ENCODE measurements around the gene SH3GL1. TPM values are rescaled to one million over a fixed set of nuclear protein-coding genes. Genes with fewer than 3 reads are reported as not detected.
A peak's percentile ranks its signal among the peaks of the same experiment; 100 is the strongest.

The SH3GL1 gene
- total and polyA plus RNA-seq, 3 experiments from 2014 or later = 24.7 to 41.2 (median 39.8) TPM

- Mint-ChIP-seq H3K27me3 (no peaks in the 10 kb centered on the region), H3K4me3 (no peak overlapping the region), H3K4me1 (no peaks in the 10 kb centered on the region), H3K27ac (no peak overlapping the region), H3K9me3 (no peaks in the 10 kb centered on the region), H3K36me3 (peaks cover 0 to 28% (median 2%) of the 10 kb centered on the region in 3 donors)
- Histone ChIP-seq H3K27me3 (ENCODE audit: insufficient read depth, low read length, poor library complexity, severe bottlenecking) (no peaks in the 10 kb centered on the region), H3K9me3 (ENCODE audit: low read length) (no peaks in the 10 kb centered on the region), H3K27ac (ENCODE audit: low read depth, low read length) (no peak overlapping the region), H3K36me3 (ENCODE audit: insufficient read depth, low read length) (no peaks in the 10 kb centered on the region), H3K4me3 (ENCODE audit: low read length) (no peak overlapping the region), H3K4me1 (ENCODE audit: insufficient read depth, low read length) (no peaks in the 10 kb centered on the region)
- ChIA-PET POLR2A (no interaction called here), CTCF (no interaction called here)
- no peak for DNase-seq
Observed at GRCh38 chr19:4413588-4413987, 13.2 kb upstream of the SH3GL1 start.

GRCh38 chr19:4409123-4409933, 9.0 kb upstream of the SH3GL1 start:
- Histone ChIP-seq H3K36me3 (ENCODE audit: insufficient read depth, low read length) (no peaks in the 10 kb centered on the region), H3K27me3 (ENCODE audit: insufficient read depth, low read length, poor library complexity, severe bottlenecking) (no peaks in the 10 kb centered on the region), H3K4me1 (ENCODE audit: insufficient read depth, low read length) (no peaks in the 10 kb centered on the region), H3K4me3 (ENCODE audit: low read length) (no peak overlapping the region), H3K27ac (ENCODE audit: low read depth, low read length) (no peak overlapping the region), H3K9me3 (ENCODE audit: low read length) (no peaks in the 10 kb centered on the region)
- H3K4me1 Mint-ChIP-seq = peaks cover 0 to 6% (median 3%) of the 10 kb centered on the region in 3 donors
- ChIA-PET POLR2A (no interaction called here), CTCF (no interaction called here)
- no peaks in the 10 kb centered on the region for H3K9me3 Mint-ChIP-seq
- peak overlapping the region in 1 of 8 donors; percentile 77 for H3K27ac Mint-ChIP-seq
- H3K27me3 Mint-ChIP-seq = no peaks in the 10 kb centered on the region
- DNase-seq = no peak
- H3K4me3 Mint-ChIP-seq = no peak overlapping the region
- peaks cover 0 to 30% (median 4%) of the 10 kb centered on the region in 3 donors for H3K36me3 Mint-ChIP-seq

- no peaks in the 10 kb centered on the region for H3K9me3 Mint-ChIP-seq
- no peak overlapping the region for H3K27ac Mint-ChIP-seq
- peaks cover 18 to 28% (median 27%) of the 10 kb centered on the region in 3 donors for H3K4me1 Mint-ChIP-seq
- POLR2A ChIA-PET = interaction anchor here (0.7 kb wide), 1 partner anchor 159 kb away, joined by 7 read pairs; no protein-coding TSS in a partner anchor
- no peak for DNase-seq
- Histone ChIP-seq H3K36me3 (ENCODE audit: insufficient read depth, low read length) (no peaks in the 10 kb centered on the region), H3K9me3 (ENCODE audit: low read length) (no peaks in the 10 kb centered on the region), H3K27ac (ENCODE audit: low read depth, low read length) (no peak overlapping the region), H3K4me3 (ENCODE audit: low read length) (no peak overlapping the region), H3K4me1 (ENCODE audit: insufficient read depth, low read length) (peaks cover 12% of the 10 kb centered on the region), H3K27me3 (ENCODE audit: insufficient read depth, low read length, poor library complexity, severe bottlenecking) (no peaks in the 10 kb centered on the region)
- H3K27me3 Mint-ChIP-seq = no peaks in the 10 kb centered on the region
- CTCF ChIA-PET = no interaction called here
- no peak overlapping the region for H3K4me3 Mint-ChIP-seq
- H3K36me3 Mint-ChIP-seq = peaks cover 0 to 16% (median 2%) of the 10 kb centered on the region in 3 donors
Observed at GRCh38 chr19:4406626-4407025, 6.3 kb upstream of the SH3GL1 start.

GRCh38 chr19:4405977-4406376, 5.6 kb upstream of the SH3GL1 start:
- no peak overlapping the region for H3K27ac ChIP-seq (ENCODE audit: low read depth, low read length)
- H3K4me3 Mint-ChIP-seq = no peak overlapping the region
- peaks cover 0 to 16% (median 2%) of the 10 kb centered on the region in 3 donors for H3K36me3 Mint-ChIP-seq
- peak overlapping the region in 1 of 8 donors; percentile 42 for H3K27ac Mint-ChIP-seq
- CTCF ChIA-PET = no interaction called here
- no peaks in the 10 kb centered on the region for H3K9me3 ChIP-seq (ENCODE audit: low read length)
- no peak for DNase-seq
- H3K9me3 Mint-ChIP-seq = no peaks in the 10 kb centered on the region
- H3K4me3 ChIP-seq (ENCODE audit: low read length) = no peak overlapping the region
- H3K27me3 Mint-ChIP-seq = no peaks in the 10 kb centered on the region
- no peaks in the 10 kb centered on the region for H3K27me3 ChIP-seq (ENCODE audit: insufficient read depth, low read length, poor library complexity, severe bottlenecking)
- peaks cover 19% of the 10 kb centered on the region for H3K4me1 ChIP-seq (ENCODE audit: insufficient read depth, low read length)
- no peaks in the 10 kb centered on the region for H3K36me3 ChIP-seq (ENCODE audit: insufficient read depth, low read length)
- peaks cover 25 to 34% (median 34%) of the 10 kb centered on the region in 3 donors for H3K4me1 Mint-ChIP-seq
- POLR2A ChIA-PET = no interaction called here

- peak overlapping the region; percentile 80 to 92 (median 86) for H3K4me3 Mint-ChIP-seq
- Histone ChIP-seq H3K9me3 (ENCODE audit: low read length) (no peaks in the 10 kb centered on the region), H3K27ac (ENCODE audit: low read depth, low read length) (peak overlapping the region; percentile 89), H3K36me3 (ENCODE audit: insufficient read depth, low read length) (no peaks in the 10 kb centered on the region), H3K4me1 (ENCODE audit: insufficient read depth, low read length) (peaks cover 37% of the 10 kb centered on the region), H3K4me3 (ENCODE audit: low read length) (peak overlapping the region; percentile 85), H3K27me3 (ENCODE audit: insufficient read depth, low read length, poor library complexity, severe bottlenecking) (no peaks in the 10 kb centered on the region)
- POLR2A ChIA-PET = interaction anchor here (1.4 kb wide), 1 partner anchor 68 kb away, joined by 11 read pairs; the partner anchor contains the start of gene HDGFL2
- H3K27me3 Mint-ChIP-seq = no peaks in the 10 kb centered on the region
- H3K36me3 Mint-ChIP-seq = peaks cover 0 to 8% (median 2%) of the 10 kb centered on the region in 3 donors
- CTCF ChIA-PET = no interaction called here
- no peak for DNase-seq
- H3K4me1 Mint-ChIP-seq = peaks cover 41 to 55% (median 55%) of the 10 kb centered on the region in 3 donors
- peak overlapping the region; percentile 42 to 94 (median 82) for H3K27ac Mint-ChIP-seq
- no peaks in the 10 kb centered on the region for H3K9me3 Mint-ChIP-seq
Observed at GRCh38 chr19:4403005-4403761, 2.8 kb upstream of the SH3GL1 start.

- CTCF ChIA-PET = interaction anchor here (0.9 to 2.9 kb wide), 5 partner anchors 12 to 135 kb away, joined by 3 to 18 read pairs (median 9); partner anchors contain the start of genes MPND and STAP2
- peak within 1 kb of the TSS; percentile 95 to 100 (median 98) for H3K27ac Mint-ChIP-seq
- POLR2A ChIA-PET = interaction anchor here (0.7 to 1.4 kb wide), 6 partner anchors 21 to 156 kb away, joined by 3 to 11 read pairs (median 6); partner anchors contain the start of genes HDGFL2, MPND and YJU2
- H3K4me3 ChIP-seq (ENCODE audit: low read length) = peak within 1 kb of the TSS; percentile 85
- H3K4me1 ChIP-seq (ENCODE audit: insufficient read depth, low read length) = peaks cover 45% of the 10 kb centered on the region
- no peaks in the 10 kb centered on the region for H3K9me3 Mint-ChIP-seq
- peaks cover 44 to 62% (median 58%) of the 10 kb centered on the region in 3 donors for H3K4me1 Mint-ChIP-seq
- H3K27me3 Mint-ChIP-seq = no peaks in the 10 kb centered on the region
- H3K27ac ChIP-seq (ENCODE audit: low read depth, low read length) = peak within 1 kb of the TSS; percentile 89
- peak within 1 kb of the TSS; percentile 86 to 92 (median 87) for H3K4me3 Mint-ChIP-seq
- H3K36me3 Mint-ChIP-seq = peaks cover 0 to 12% (median 2%) of the 10 kb centered on the region in 3 donors
- H3K9me3 ChIP-seq (ENCODE audit: low read length) = no peaks in the 10 kb centered on the region
- H3K27me3 ChIP-seq (ENCODE audit: insufficient read depth, low read length, poor library complexity, severe bottlenecking) = no peaks in the 10 kb centered on the region
- no peaks in the 10 kb centered on the region for H3K36me3 ChIP-seq (ENCODE audit: insufficient read depth, low read length)
- DNase-seq = peak; percentile 98 to 100 (median 99)
Observed at GRCh38 chr19:4402171-4403004, 2.0 kb upstream of the SH3GL1 start, which contains the start of gene CHAF1A. Gene CHAF1A (plus strand): TSS chr19:4402640. CDS start chr19:4402763, 123 bp downstream.

- H3K27me3 Mint-ChIP-seq = no peaks in the 10 kb centered on the region
- POLR2A ChIA-PET = interaction anchor here (0.7 to 1.4 kb wide), 6 partner anchors 20 to 155 kb away, joined by 3 to 11 read pairs (median 6); partner anchors contain the start of genes HDGFL2, MPND and YJU2
- Histone ChIP-seq H3K27ac (ENCODE audit: low read depth, low read length) (peak overlapping the region; percentile 89), H3K4me1 (ENCODE audit: insufficient read depth, low read length) (peaks cover 51% of the 10 kb centered on the region), H3K4me3 (ENCODE audit: low read length) (peak overlapping the region; percentile 60), H3K36me3 (ENCODE audit: insufficient read depth, low read length) (peaks cover 5% of the 10 kb centered on the region), H3K27me3 (ENCODE audit: insufficient read depth, low read length, poor library complexity, severe bottlenecking) (no peaks in the 10 kb centered on the region), H3K9me3 (ENCODE audit: low read length) (no peaks in the 10 kb centered on the region)
- CTCF ChIA-PET = interaction anchor here (0.9 to 2.9 kb wide), 5 partner anchors 11 to 134 kb away, joined by 3 to 18 read pairs (median 9); partner anchors contain the start of genes MPND and STAP2
- peak overlapping the region; percentile 80 to 92 (median 87) for H3K4me3 Mint-ChIP-seq
- no peak for DNase-seq
- H3K27ac Mint-ChIP-seq = peak overlapping the region; percentile 95 to 100 (median 98)
- peaks cover 0 to 15% (median 5%) of the 10 kb centered on the region in 3 donors for H3K36me3 Mint-ChIP-seq
- no peaks in the 10 kb centered on the region for H3K9me3 Mint-ChIP-seq
- H3K4me1 Mint-ChIP-seq = peaks cover 48 to 68% (median 63%) of the 10 kb centered on the region in 3 donors
Observed at GRCh38 chr19:4401769-4402170, 1.4 kb upstream of the SH3GL1 start.

Data from CD8-positive, alpha-beta memory T cell (primary cell).